GM04503 (cell line): ENCODE measurements around the gene PRTN3.
A peak's percentile ranks its signal among the peaks of the same experiment; 100 is the strongest.
"Not testable (repeated sequence)": the region's sequence is repeated elsewhere in the genome, so short reads cannot be mapped to it uniquely, and the experiment has no call there.

Source experiments
- DNase-seq: peaks from one replicate; pipeline ENCODE4 v3.0.0-alpha.2; 2012; ENCODE audit warnings: low read depth

Gene PRTN3

DNA sequence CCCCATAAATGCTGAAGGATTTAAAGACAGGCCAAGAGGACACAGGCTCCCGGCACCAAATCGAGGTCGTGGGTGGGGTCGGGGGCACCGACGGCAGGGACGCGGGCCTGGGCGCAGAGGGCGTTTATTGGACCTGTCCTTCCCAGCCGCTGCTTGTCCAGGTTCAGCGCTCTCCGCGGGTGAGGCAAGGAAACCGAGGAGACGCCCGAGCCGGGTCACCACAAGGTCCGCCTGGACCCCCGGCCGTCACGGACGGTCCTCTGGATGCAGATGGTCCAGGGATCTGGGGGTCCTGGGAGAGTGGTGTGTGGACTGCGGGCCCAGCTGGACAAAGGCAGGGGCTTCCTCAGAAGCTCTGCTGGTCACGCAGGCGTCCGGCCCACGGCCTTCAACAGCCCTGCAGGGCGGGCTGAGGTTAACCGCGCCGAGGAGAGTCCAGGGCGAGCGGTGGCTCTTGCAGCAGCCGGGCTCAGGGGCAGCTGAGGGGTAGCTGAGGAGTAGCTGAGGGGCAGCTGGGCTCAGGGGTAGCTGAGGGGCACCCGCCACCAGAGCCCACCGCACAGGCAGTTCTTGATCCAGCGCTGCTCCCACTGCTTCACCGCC lies 27.2 kb downstream of the PRTN3 start:
- no peak for DNase-seq

DNA sequence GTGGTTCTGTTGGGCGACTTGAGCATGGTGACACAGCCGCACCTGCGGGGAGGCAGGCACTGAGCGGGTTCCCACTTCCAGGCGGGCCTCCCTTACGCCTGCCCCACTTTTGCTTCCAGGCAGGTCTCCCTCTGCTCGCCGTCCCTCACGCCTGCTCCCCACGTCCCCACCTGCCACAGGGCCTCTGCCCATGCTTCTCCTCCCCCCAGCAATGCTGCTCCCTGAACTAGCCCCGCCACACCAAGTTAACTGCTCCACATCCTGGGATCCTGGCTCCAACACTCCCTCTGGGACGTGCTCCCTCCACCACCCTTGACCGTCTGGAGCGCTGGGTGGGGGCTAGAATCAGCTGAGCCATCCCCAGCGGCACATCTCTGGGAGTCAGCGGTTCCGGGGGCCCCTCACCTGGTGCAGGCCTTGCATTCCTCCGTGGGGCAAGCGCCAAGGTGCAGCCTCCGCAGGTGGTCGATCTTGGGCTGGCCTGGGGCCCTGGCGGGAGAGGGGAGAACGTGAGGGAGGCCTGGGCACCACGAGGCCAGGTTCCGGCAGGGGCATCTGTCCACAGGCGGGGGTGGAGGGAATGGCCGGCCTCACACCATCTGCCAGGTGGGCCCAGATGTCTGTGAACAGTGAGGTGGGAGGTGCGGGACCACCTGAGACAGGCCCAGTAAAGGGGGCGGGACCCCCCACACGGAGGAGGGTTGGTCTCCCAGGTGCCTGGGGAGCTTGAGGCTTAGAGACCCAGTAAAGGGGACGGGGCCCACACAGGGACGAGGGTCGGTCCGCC lies 27.9 kb downstream of the PRTN3 start:
- no peak for DNase-seq

DNA sequence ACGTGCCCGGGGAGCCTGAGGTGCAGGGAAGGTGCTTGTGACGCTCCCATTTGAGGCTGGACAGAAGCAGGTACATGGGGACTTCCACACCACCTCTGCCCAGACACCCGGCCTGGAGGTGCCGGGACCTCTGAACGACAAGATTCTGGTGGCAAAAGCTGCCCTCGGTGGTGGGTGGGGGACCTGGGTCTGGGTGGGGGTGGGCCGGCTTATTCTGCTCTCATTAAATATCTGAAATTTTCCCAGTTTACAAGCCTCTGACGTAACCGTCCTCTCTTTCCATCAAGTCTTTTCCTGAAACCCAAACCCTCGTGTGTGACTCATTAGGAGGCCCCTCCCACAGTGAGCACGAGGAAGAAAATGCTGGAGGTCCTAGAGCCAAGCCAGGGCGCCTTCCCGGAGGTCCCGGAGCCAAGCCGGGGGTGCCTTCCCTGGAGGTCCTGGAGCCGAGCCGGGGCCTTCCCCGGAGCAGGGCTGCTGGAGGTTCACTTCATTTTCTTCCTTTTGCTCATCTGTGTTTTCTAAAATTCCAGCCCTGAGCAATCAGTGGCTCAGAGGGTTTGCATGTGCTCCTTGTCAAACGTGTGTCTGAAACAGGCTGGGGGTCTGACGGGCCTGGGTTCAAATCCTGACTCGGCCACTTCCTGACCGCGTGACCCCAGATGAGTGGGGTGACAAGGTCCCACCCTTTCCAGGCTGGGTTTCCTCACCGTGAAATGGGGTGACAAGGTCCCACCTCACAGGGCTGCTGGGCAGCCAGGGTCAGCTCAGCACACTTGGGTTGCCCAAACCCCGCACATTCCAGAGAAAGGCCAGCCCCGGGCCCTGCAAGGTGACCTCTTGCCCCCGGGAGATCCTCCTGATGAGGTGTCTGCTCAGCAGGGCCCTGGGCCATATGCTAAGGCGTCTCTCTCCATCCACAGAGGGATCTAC lies 28.7 kb downstream of the PRTN3 start:
- peak; percentile 80 for DNase-seq

DNA sequence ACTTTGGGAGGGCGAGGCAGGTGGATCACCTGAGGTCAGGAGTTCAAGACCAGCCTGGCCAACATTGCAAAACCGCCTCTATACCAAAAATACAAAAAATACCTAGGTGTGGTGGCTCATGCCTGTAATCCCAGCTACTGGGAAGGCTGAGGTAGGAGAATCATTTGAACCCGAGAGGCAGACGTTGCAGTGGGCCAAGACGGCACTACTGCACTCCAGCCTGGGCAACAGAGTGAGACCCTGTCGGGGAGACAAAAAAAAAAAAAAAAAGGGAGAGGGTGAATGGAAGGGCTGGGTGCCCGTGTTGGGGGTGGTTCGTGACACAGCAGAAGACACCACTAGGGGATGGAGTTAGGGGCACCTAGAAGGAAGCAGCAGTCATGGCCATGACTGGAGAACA lies 29.5 kb downstream of the PRTN3 start:
- no peak for DNase-seq

DNA sequence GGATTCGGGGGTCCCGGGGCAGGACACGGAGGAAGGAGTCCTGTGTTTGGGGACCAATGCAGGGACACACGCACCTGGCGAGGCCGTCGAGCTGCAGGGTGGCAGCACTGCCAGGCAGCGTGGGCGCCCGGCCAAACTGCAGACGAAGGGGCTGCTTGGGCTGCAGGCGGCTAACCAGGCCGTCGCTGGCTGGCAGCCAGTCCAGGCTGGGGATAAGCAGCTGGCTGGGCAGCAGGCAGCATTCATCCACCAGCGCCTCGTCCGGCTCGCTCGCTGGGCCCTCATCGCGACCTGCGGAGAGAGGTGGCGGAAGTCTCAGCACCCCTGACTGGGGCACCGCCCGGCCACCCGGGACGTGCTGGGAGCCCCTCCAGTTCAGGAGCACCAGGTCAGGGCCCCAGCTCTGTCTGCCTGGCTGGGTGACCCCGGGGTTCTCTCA lies 30.2 kb downstream of the PRTN3 start:
- no peak for DNase-seq

DNA sequence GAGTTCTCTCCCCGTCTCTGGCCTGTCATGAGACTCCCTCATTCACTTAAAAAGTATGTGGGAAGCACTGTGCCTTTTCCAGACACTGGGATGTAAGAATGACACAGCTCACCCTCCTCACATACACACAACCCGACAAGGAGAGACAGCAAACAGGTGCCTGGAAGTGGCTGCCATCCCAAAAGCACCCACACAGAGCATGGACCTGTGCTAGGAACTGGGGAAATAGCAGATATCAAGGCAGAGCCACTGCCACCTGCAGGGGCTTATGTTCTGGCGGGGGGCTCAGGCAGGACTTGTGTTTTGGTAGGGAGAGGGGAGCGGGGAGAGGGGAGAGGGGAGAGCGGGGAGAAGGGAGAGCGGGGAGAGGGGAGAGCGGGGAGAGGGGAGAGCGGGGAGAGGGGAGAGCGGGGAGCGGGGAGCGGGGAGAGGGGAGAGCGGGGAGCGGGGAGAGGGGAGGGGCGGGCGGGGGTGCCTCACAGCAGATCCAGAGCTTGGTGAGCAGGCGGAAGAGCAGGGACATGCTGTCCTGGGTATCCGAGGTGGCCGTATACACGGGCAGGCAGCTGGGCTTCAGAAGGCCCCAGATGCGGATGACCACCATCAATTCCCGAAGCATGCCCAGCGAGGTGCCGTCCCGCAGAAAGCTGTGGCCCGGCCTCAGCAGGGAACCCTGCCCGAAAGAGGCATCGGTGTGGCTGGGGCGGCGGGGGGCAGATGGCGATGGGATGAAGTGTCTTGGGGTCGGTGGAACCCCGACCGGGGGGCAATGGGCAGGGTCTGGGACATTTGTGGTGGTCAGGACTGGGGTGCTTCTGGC lies 30.9 kb downstream of the PRTN3 start:
- DNase-seq, result no peak

DNA sequence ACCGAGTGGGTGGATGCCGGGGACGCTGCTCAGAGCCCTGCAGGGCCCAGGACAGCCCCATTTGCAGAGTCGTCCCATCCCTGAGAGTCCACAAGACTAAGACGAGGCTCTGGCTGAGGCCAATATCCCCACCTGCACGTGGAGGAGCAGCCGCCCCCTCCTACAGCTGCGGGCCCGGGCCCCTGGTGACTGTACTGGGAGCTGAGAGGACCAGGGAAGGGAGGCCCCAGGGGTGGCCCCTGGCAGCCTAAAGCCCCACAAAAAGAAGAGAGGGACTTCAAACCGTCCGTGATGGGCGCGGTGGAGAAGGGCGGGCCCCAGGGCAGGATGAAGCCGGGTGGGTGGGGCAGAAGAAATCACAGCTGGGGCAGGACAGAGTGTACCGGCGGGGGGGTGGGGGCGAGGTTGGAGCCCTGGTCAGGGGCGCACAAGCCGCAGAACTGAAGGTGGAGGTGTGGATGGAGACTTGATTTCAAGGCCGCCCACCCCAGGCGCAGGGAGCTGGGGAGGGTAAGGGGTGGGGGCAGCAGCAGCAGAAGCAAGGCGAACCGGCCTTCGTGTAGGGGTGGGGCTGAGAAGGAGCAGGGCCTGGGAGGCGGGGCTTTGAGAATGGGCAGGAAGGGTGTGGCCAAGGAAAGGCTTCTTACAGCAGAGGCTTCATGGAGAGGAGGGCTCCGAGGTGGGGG lies 31.6 kb downstream of the PRTN3 start:
- peak; percentile 52 for DNase-seq

DNA sequence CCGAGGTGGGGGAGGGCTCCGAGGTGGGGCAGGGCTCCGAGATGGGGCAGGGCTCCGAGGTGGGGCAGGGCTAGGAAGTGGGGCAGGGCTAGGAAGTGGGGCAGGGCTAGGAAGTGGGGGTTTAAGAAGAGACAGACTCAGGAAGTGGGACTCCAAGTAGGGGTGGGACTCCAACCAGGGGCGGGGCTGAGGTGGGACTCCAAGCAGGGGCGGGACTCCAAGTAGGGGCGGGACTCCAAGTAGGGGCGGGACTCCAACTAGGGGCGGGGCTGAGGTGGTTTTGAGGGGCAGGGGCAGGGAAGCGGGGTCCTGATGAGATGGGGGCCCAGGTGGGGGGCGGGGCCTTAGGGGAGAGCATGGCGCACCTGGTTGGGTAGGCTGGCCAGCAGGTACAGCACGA lies 32.3 kb downstream of the PRTN3 start:
- DNase-seq, result peak; percentile 39

DNA sequence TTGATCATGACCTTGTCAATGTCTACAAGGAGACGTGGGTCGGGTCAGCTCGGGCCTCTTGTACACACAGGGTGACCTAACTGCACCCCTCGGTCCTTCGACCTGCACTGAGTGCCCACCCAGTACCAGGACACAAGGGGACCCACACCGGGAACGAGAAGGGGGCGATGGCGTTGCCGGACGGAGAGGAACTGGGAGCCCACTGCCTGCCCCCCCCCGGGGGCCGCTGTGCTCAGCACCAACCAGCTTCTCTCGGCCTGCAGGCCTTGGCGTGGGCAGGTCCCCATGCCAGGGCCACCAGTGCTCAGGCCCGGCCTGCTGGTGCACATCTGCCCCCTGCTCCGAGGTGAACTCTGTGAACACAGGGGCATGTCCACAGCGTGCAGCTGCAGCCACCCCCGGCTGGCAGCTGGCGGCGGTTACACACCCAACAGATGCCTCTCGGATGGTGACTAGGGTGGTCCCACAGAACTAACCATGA lies 32.8 kb downstream of the PRTN3 start:
- DNase-seq, result no peak

DNA sequence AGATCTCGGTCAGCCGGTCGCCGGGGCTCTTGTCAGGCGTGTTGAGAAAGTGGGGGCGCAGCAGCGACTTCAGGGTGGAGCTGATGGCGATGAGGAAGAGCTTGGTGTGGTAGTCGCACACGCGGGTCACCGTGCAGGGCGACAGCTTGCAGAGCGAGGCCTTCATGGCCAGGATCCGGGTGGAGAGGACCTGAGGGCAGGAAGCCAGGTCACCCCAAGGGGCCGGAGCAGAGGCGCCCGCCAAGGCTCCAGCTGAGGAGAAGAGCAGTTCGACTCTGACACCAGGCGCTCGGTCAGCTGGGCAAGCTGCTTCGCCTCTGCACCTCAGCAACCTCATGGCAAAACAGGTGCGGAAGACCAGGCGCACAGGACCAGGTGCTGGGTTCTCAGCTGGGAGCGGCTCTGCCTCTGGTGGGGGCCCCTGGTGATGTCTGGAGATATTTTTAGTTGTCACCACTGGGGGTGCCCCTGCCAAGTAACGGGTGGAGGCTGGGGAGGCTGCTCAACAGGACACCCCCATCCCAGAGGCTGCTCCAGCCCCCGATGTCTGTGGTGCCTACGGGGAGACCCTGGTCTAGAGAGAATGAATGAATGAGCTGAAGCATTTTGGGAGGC lies 34.6 kb downstream of the PRTN3 start:
- no peak for DNase-seq

DNA sequence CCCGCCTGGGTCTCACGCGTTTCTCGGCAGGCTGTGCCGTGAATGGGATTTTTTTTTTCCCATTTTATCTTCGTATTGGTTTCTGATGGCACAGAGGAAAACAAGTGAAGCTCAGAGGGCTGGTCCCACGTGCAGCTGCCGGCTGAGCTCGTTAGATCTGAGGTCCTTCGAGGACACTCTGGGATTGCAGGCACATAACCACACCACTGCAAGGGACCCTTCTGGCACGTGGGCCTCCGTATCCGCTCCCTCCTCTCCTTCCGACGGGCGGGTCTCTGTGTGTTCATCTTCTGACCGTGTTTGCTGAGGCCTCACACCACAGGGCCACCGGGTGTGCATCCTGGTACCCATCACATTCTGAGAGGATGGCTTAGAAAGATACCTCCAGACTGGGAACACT lies 35.3 kb downstream of the PRTN3 start:
- DNase-seq, result no peak

DNA sequence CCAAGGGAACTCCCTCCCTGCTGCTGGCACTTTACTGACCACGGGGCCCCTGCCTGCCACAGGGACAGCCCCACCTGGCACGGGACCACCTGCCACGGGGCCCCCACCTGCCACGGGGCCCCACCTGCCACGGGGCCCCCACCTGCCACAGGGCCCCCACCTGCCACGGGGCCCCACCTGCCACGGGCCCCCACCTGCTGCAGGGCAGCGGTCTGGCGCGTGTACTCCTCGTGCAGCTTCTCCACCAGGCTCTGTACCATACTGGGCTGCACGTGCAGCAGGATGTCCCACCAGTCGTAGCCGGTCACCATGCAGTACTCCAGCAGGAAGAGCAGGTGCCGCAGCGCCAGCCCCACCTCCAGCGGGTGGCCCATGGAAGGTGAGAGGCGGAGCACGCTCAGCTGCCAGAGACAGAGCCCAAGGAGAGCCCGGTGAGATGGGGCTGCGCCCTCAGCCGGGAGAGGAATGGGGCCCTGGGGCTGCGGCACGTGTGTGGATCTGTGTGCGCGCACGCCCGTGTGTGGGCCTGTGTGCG lies 36.0 kb downstream of the PRTN3 start:
- no peak for DNase-seq

DNA sequence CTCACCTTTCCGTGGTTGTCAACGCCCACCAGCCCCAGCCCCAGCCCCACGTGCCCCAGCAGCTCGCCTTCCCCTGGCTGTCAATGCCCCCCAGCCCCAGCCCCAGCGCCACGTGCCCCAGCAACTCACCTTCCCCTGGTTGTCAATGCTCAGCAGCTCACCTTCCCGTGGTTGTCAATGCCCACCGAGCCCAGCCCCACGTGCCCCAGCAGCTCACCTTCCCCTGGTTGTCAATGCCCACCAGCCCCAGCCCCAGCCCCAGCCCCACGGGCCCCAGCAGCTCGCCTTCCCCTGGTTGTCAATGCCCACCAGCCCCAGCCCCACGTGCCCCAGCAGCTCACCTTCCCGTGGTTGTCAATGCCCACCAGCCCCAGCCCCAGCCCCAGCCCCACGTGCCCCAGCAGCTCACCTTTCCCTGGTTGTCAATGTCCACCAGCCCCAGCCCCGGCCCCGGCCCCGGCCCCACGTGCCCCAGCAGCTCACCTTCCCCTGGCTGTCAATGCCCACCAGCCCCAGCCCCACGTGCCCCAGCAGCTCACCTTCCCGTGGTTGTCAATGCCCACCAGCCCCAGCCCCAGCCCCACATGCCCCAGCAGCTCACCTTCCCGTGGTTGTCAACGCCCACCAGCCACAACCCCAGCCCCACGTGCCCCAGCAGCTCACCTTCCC lies 37.3 kb downstream of the PRTN3 start:
- not testable (repeated sequence) for DNase-seq

DNA sequence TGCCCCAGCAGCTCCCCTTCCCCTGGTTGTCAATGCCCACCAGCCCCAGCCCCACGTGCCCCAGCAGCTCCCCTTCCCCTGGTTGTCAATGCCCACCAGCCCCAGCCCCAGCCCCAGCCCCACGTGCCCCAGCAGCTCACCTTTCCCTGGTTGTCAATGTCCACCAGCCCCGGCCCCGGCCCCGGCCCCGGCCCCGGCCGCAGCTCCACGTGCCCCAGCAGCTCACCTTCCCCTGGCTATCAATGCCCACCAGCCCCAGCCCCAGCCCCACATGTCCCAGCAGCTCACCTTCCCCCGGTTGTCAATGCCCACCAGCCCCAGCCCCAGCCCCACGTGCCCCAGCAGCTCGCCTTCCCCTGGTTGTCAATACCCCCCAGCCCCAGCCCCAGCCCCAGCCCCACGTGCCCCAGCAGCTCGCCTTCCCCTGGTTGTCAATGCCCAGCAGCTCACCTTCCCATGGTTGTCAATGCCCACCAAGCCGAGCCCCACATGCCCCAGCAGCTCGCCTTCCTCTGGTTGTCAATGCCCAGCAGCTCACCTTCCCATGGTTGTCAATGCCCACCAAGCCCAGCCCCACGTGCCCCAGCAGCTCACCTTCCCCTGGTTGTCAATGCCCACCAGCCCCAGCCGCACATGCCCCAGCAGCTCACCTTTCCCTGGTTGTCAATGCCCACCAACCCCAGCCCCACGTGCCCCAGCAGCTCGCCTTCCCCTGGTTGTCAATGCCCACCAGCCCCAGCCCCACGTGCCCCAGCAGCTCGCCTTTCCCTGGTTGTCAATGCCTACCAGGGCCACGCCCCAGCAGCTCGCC lies 38.2 kb downstream of the PRTN3 start:
- DNase-seq, result not testable (repeated sequence)

DNA sequence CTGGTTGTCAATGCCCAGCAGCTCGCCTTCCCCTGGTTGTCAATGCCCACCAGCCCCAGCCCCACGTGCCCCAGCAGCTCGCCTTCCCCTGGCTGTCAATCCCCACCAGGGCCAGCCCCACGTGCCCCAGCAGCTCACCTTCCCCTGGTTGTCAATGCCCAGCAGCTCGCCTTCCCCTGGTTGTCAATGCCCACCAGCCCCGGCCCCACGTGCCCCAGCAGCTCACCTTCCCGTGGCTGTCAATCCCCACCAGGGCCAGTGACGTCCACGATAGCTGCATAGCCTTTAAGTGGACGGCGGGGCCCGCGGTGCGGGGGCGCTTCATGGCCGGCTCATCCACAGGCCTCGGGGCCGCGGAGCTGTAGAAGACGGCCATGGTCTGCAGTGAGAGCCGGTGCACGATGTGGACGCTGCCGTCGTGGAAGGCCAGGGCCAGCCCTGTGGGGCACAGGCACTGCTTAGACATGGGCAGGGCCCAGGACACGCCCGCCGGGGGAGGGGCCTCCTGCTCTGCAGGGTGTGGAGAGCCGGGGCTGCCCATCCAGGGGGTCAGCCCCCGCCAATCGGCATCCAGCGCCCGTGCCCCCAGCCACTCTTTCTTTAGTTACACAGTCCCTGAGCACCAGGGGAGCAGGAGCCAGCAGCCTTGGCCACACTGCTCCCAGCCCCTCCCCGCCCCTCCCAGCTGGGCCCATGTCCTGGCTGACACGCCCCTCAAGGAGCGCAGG lies 39.1 kb downstream of the PRTN3 start:
- no peak for DNase-seq

DNA sequence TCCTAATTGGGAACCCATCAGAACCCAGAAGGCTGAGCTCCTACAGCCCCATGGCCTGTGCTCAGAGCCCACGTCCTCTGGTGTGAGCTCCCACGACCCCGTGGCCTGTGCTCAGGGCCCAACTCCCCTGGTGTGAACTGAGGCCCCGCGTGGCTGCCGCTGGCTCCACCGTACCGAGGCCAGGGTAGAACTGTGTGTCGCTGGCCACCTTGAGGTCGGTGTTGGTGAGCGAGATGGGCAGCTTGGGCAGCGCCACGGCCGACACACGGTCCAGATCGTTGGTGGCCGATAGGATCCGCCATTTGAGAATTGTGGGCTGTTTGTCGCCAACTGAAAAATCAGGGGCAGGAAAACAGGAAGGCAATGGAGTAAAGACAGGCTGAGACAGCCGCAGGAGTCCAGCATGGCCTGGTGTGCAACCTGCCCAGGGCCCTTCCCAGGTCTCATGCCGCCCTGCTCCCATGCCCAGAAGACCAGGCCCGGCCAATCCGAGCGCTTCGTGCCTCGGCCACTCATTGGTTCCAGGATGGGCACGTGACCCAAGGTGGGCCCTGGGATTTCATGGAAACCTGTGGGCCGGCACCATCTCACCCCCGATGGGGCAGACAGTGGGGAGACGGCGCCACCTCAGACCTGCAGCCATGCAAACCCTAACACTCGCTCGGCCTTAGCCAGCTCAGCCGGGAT lies 40.7 kb downstream of the PRTN3 start:
- DNase-seq, result no peak

DNA sequence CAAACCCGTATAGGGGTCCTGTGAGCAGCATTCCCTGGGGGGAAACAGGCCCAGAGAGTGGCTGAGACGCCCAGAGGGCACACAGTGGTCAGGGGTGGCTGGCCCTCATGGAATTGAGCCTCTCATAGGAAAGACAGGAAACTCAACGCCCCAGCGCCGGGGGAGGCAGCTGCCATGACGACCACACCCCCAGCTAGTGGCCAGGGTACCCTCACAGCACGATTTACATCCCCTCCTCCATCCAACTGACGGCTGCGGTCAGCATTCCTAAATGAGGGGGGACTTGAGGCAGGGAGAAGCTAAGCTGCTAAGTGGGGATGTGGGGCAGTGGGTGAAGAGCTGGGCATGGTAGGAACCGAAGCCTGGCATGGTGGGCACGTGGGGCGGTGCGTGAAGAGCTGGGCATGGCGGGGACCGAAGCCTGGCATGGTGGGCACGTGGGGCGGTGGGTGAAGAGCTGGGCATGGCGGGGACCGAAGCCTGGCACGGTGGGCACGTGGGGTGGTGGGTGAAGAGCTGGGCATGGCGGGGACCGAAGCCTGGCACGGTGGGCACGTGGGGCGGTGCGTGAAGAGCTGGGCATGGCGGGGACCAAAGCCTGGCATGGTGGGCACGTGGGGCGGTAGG lies 42.2 kb downstream of the PRTN3 start:
- no peak for DNase-seq
